Liver (tissue), 3 donors: Measurements from ENCODE around the gene OR4K5.

Source experiments
- CTCF ChIP-seq: fragments of 150-350 bp; IDR thresholded peaks from 2 replicates; pipeline ENCODE4 v1.5.1; 2017; ENCODE audit warnings: improper control_type of control experiment, low read depth, low read length; ENCODE audit not compliant: missing input control
- HNF4G ChIP-seq: IDR thresholded peaks from 2 replicates; pipeline ENCODE4 v1.6.1; 2016; ENCODE audit warnings: antibody characterized with exemption
- RAD21 ChIP-seq, 2 donors: IDR thresholded peaks; 2 replicates each; pipeline ENCODE4 v1.6.1; 2016; ENCODE audit warnings: antibody characterized with exemption in 2 of 2, mild to moderate bottlenecking in 2 of 2
- RXRA ChIP-seq, 2 donors: IDR thresholded peaks; 2 replicates each; pipeline ENCODE4 v1.6.1; 2017 to 2018; ENCODE audit warnings: antibody characterized with exemption in 2 of 2, mild to moderate bottlenecking in 1 of 2
- TAF1 ChIP-seq: conservative IDR thresholded peaks from 2 replicates; pipeline ENCODE4 v1.6.1; 2016; ENCODE audit warnings: antibody characterized with exemption, mild to moderate bottlenecking
- TF ChIP-seq, protein P1 (sequence below): IDR thresholded peaks from 2 replicates; pipeline ENCODE4 v1.6.1; 2016; ENCODE audit warnings: antibody characterized with exemption
- TF ChIP-seq, protein P2 (sequence below): IDR thresholded peaks from 2 replicates; pipeline ENCODE4 v1.6.1; 2016; ENCODE audit warnings: antibody characterized with exemption, mild to moderate bottlenecking
- donor health status: healthy.
- donor health status: healthy.

GRCh38 chr14:19941668-19942067 lies 21.3 kb downstream of the OR4K5 start:
- TF ChIP-seq, protein P1, sequence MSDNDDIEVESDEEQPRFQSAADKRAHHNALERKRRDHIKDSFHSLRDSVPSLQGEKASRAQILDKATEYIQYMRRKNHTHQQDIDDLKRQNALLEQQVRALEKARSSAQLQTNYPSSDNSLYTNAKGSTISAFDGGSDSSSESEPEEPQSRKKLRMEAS, result no peak
- TF ChIP-seq CTCF (no peak), RAD21 (IDR thresholded peaks at IDR 0.05) (no peak), TAF1 (no peak), HNF4G (no peak), RXRA (IDR thresholded peaks at IDR 0.05) (no peak)
- TF ChIP-seq, protein P2, sequence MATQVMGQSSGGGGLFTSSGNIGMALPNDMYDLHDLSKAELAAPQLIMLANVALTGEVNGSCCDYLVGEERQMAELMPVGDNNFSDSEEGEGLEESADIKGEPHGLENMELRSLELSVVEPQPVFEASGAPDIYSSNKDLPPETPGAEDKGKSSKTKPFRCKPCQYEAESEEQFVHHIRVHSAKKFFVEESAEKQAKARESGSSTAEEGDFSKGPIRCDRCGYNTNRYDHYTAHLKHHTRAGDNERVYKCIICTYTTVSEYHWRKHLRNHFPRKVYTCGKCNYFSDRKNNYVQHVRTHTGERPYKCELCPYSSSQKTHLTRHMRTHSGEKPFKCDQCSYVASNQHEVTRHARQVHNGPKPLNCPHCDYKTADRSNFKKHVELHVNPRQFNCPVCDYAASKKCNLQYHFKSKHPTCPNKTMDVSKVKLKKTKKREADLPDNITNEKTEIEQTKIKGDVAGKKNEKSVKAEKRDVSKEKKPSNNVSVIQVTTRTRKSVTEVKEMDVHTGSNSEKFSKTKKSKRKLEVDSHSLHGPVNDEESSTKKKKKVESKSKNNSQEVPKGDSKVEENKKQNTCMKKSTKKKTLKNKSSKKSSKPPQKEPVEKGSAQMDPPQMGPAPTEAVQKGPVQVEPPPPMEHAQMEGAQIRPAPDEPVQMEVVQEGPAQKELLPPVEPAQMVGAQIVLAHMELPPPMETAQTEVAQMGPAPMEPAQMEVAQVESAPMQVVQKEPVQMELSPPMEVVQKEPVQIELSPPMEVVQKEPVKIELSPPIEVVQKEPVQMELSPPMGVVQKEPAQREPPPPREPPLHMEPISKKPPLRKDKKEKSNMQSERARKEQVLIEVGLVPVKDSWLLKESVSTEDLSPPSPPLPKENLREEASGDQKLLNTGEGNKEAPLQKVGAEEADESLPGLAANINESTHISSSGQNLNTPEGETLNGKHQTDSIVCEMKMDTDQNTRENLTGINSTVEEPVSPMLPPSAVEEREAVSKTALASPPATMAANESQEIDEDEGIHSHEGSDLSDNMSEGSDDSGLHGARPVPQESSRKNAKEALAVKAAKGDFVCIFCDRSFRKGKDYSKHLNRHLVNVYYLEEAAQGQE, result no peak
